ENCODE data around the gene IFI35.

The IFI35 gene

GRCh38 chr17:43018932-43019331 is 12.3 kb downstream of the IFI35 start:
- no peak for TF ChIP-seq CTCF (IDR thresholded peaks at IDR 0.05; ENCODE audit: low read depth, low read length, missing control alignments)
- no peak for DNase-seq (ENCODE audit: low read depth)
- H3K4me3 ChIP-seq (ENCODE audit: low read depth, low read length), result no peak overlapping the region
- in situ Hi-C loops (cut with HindIII; ENCODE audit: low sequenced_read_pairs), result loop anchor here (5.0 kb wide), 1 partner anchor 42 kb away; no protein-coding TSS in a partner anchor

- DNase-seq (ENCODE audit: low read depth), result no peak
- no peak overlapping the region for H3K4me3 ChIP-seq (ENCODE audit: low read depth, low read length)
- TF ChIP-seq CTCF (IDR thresholded peaks at IDR 0.05; ENCODE audit: low read depth, low read length, missing control alignments), result no peak
- in situ Hi-C loops (cut with HindIII; ENCODE audit: low sequenced_read_pairs), result loop anchor here (5.0 kb wide), 1 partner anchor 42 kb away; no protein-coding TSS in a partner anchor
These were observed 12.8 kb downstream of the IFI35 start for GRCh38 chr17:43019418-43019817.

- in situ Hi-C loops (cut with HindIII; ENCODE audit: low sequenced_read_pairs), result no loop called here
- no peak for TF ChIP-seq CTCF (IDR thresholded peaks at IDR 0.05; ENCODE audit: low read depth, low read length, missing control alignments)
- H3K4me3 ChIP-seq (ENCODE audit: low read depth, low read length), result peak overlapping the region; percentile 97
- no peak for DNase-seq (ENCODE audit: low read depth)
These were observed 13.5 kb downstream of the IFI35 start for GRCh38 chr17:43020030-43020621.

- no peak for TF ChIP-seq CTCF (IDR thresholded peaks at IDR 0.05; ENCODE audit: low read depth, low read length, missing control alignments)
These were observed 14.5 kb downstream of the IFI35 start for GRCh38 chr17:43020789-43021740.

GRCh38 chr17:43021741-43022512 is 15.3 kb downstream of the IFI35 start, which contains the start of gene VAT1:
Gene VAT1 (minus strand): TSS chr17:43022385. CDS start chr17:43022322, 63 bp downstream.
- DNase-seq (ENCODE audit: low read depth), result no peak
- in situ Hi-C loops (cut with HindIII; ENCODE audit: low sequenced_read_pairs), result no loop called here
- H3K4me3 ChIP-seq (ENCODE audit: low read depth, low read length), result peak within 1 kb of the TSS; percentile 97
- no peak for TF ChIP-seq CTCF (IDR thresholded peaks at IDR 0.05; ENCODE audit: low read depth, low read length, missing control alignments)

More at GRCh38 chr17:43020789-43021740, 14.5 kb downstream of the IFI35 start:
- peak overlapping the region; percentile 97 for H3K4me3 ChIP-seq (ENCODE audit: low read depth, low read length)
- no peak for DNase-seq (ENCODE audit: low read depth)
- in situ Hi-C loops (cut with HindIII; ENCODE audit: low sequenced_read_pairs), result no loop called here

Data from astrocyte of the cerebellum (primary cell).